ENCODE results near the gene LDLR. TPM values are rescaled to one million over a fixed set of nuclear protein-coding genes. Genes with fewer than 3 reads are reported as not detected.
A peak's percentile ranks its signal among the peaks of the same experiment; 100 is the strongest.
"Not testable (repeated sequence)": the region's sequence is repeated elsewhere in the genome, so short reads cannot be mapped to it uniquely, and the experiment has no call there.

The LDLR gene
- total RNA-seq, 2 donors from 2014 or later = 53.0 to 66.6 TPM

GRCh38 chr19:11093689-11094238, 4.5 kb downstream of the LDLR start:
- Mint-ChIP-seq H3K27ac (peak overlapping the region; percentile 98 to 99), H3K9me3 (peaks cover 5% of the 10 kb centered on the region in 2 donors), H3K36me3 (peaks cover 18 to 56% of the 10 kb centered on the region in 2 donors)
- no peak for ATAC-seq
- DNase-seq (ENCODE audit: low spot score in 2 of 2) = no peak

DNA sequence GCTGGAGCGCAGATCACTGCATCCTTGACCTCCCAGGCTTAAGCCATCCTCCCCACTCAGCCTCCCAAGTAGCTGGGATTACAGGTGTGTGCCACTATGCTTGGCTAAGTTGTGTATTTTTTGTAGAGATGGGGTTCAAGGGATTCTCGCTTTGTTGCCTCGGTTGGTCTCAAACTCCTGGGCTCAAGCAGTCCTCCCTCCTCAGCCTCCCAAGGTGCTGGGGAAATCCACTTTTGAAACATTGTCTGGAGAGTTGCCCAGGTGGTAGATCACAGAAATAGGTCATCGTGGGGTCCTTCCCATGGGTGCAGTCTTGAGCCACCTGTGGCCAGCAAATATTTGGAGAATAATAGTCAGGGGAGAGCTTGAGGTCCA, 5.2 kb downstream of the LDLR start:
- no peak for ATAC-seq
- peaks cover 14 to 59% of the 10 kb centered on the region in 2 donors for H3K36me3 Mint-ChIP-seq
- H3K9me3 Mint-ChIP-seq = peaks cover 5% of the 10 kb centered on the region in 2 donors

DNA sequence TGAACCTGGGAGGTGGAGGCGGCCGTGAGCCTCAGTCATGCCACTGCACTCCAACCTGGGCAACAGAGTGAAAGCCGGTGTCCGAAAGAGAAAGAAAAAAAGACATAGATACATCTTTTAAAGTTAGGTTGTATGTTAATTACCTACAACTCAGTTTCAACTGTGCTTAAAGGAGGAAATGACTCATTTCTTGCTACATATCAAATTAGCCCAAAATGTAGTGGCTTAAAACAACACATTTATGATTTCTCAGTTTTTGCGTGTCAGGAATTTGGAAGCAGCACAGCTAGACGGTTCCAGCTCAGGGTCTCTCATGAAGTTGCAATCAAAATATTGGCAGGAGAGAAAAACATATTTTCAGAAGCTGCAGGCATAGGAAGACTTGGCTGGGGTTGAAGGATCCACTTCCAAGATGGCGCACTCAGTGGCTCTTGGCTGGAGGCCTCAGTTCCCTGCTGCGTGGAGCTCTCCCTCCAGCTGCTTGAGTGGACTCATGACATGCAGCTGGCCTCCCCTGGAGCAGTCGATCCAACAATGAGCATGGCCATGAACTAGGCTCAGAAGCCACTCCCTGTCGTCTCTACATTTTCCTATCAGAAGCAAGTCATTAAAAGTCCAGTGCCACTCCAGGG, 7.1 kb downstream of the LDLR start:
- Mint-ChIP-seq H3K36me3 (peaks cover 20 to 63% of the 10 kb centered on the region in 2 donors), H3K27ac (peak overlapping the region; percentile 85 to 98), H3K9me3 (peaks cover 5% of the 10 kb centered on the region in 2 donors)
- ATAC-seq = peak; percentile 57 to 62
- peak in 1 of 2 donors; percentile 50 for DNase-seq (ENCODE audit: low spot score in 2 of 2)

More for the DNA sequence above, 5.2 kb downstream of the LDLR start:
- H3K27ac Mint-ChIP-seq = peak overlapping the region; percentile 85 to 98
- DNase-seq (ENCODE audit: low spot score in 2 of 2) = no peak

DNA sequence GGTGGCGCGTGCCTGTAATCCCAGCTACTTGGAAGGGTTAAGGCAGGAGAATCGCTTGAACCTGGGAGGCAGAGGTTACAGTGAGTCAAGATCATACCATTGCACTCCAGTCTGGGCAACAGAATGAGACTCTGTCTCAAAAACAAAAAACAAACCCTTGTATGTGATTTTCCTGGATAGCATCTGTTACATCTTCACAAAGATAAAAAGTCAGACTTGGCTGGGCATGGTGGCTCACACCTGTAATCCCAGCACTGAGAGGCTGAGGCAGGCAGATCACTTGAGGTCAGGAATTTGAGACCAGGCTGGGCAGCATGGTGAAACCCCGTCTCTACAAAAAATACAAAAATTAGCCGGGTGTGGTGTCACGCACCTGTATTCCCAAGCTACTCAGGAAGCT, 8.1 kb downstream of the LDLR start:
- not testable (repeated sequence) for H3K27ac Mint-ChIP-seq; DNase-seq (ENCODE audit: low spot score in 2 of 2); ATAC-seq; H3K9me3 Mint-ChIP-seq
- H3K36me3 Mint-ChIP-seq = peaks cover 21 to 62% of the 10 kb centered on the region in 2 donors

DNA sequence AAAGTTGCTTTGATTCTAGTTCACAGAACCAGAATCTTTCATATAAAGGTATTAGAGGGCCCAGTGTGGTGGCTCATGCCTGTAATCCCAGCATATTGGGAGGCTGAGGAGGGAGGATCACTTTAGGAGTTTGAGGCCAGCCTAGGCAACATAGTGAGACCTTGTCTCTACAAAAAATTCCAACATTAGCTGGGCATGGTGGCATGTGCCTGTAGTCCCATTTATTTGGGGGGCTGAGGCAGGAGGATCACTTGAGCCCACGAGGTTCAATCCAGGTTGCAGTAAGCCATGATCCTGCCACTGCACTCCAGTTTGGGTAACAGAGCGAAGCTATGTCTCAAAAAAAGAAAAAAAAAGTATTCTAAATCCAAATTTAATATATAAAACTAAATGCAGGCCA, 9.1 kb downstream of the LDLR start:
- no peak for DNase-seq (ENCODE audit: low spot score in 2 of 2)
- ATAC-seq = no peak
- Mint-ChIP-seq H3K27ac (peak overlapping the region in 1 of 2 donors; percentile 50), H3K36me3 (peaks cover 30 to 62% of the 10 kb centered on the region in 2 donors), H3K9me3 (peaks cover 5% of the 10 kb centered on the region in 2 donors)

GRCh38 chr19:11098861-11099260, 9.6 kb downstream of the LDLR start:
- Mint-ChIP-seq H3K36me3 (peaks cover 30 to 57% of the 10 kb centered on the region in 2 donors), H3K9me3 (peaks cover 5% of the 10 kb centered on the region in 2 donors), H3K27ac (no peak overlapping the region)
- no peak for DNase-seq (ENCODE audit: low spot score in 2 of 2)
- no peak for ATAC-seq

DNA sequence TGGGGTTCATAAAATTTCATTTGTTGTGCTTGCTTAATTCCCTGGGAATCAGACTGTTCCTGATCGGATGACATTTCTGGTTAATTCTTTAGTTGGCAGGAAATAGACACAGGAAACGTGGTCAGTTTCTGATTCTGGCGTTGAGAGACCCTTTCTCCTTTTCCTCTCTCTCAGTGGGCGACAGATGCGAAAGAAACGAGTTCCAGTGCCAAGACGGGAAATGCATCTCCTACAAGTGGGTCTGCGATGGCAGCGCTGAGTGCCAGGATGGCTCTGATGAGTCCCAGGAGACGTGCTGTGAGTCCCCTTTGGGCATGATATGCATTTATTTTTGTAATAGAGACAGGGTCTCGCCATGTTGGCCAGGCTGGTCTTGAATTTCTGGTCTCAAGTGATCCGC, 10.8 kb downstream of the LDLR start:
- Mint-ChIP-seq H3K27ac (peak overlapping the region in 1 of 2 donors; percentile 86), H3K9me3 (peaks cover 5% of the 10 kb centered on the region in 2 donors), H3K36me3 (peaks cover 23 to 49% of the 10 kb centered on the region in 2 donors)
- ATAC-seq (no peak), DNase-seq (ENCODE audit: low spot score in 2 of 2) (no peak)

DNA sequence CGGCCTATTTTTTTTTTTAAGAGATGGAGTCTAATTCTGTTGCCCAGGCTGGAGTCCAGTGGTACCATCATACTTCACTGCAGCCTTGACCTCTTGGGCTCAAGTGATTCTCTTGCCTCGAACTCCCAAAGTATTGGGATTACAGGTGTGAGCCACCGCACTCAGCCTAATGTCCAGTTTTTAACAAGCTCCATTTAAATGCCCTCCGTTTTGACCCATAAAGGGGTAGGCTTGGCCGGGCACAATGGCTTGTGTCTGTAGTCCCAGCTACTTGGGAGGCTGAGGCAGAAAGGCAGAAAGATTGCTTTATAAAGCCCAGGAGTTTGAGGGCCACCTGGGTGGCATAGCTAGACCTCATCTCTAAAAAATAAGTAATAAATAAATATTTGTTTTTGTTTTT, 11.8 kb downstream of the LDLR start:
- peaks cover 23 to 44% of the 10 kb centered on the region in 2 donors for H3K36me3 Mint-ChIP-seq

DNA sequence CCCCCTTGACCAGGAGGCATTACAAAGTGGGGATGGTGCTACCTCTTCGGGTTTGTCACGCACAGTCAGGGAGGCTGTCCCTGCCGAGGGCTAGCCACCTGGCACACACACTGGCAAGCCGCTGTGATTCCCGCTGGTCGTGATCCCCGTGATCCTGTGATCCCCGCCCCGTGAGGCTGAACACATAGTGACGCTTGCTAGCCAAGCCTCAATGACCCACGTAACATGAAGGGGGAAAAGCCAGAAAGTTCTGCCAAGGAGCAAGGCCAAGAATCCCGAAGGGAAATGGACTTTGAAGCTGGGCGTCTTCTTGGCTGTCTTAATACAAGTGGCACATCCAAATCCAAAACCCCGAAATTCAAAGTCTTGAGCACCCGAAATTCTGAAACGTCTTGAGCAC, 13.7 kb downstream of the LDLR start:
- Mint-ChIP-seq H3K27ac (no peak overlapping the region), H3K9me3 (no peaks in the 10 kb centered on the region), H3K36me3 (peaks cover 21 to 37% of the 10 kb centered on the region in 2 donors)
- DNase-seq (ENCODE audit: low spot score in 2 of 2) (no peak), ATAC-seq (peak in 1 of 2 donors; percentile 18)

More for the DNA sequence above, 11.8 kb downstream of the LDLR start:
- ATAC-seq = no peak
- DNase-seq (ENCODE audit: low spot score in 2 of 2) = no peak
- H3K9me3 Mint-ChIP-seq = peaks cover 5% of the 10 kb centered on the region in 2 donors
- H3K27ac Mint-ChIP-seq = no peak overlapping the region

DNA sequence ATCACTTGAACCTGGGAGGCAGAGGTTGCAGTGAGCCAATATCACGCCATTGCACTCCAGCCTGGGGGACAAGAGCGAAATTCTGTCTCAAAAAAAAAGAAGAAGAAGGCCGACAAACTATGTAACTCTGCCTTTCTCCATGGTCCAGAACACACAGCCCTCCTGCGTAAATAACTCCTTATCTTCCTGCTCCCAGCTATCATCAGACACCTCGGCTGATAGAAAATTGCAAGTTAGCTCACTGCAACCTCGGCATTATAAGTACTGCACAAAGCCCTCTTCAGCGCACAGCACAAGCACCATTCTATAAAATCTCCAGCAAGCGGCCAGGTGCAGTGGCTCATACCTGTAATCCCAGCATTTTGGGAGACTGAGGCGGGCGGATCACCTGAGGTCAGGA, 14.4 kb downstream of the LDLR start:
- DNase-seq (ENCODE audit: low spot score in 2 of 2); H3K27ac Mint-ChIP-seq; H3K9me3 Mint-ChIP-seq; ATAC-seq: not testable (repeated sequence)
- H3K36me3 Mint-ChIP-seq = peaks cover 21 to 37% of the 10 kb centered on the region in 2 donors

GRCh38 chr19:11105014-11105636, 15.9 kb downstream of the LDLR start:
- Mint-ChIP-seq H3K9me3 (no peaks in the 10 kb centered on the region), H3K36me3 (peaks cover 16 to 29% of the 10 kb centered on the region in 2 donors), H3K27ac (no peak overlapping the region)
- ATAC-seq (no peak), DNase-seq (ENCODE audit: low spot score in 2 of 2) (no peak)

DNA sequence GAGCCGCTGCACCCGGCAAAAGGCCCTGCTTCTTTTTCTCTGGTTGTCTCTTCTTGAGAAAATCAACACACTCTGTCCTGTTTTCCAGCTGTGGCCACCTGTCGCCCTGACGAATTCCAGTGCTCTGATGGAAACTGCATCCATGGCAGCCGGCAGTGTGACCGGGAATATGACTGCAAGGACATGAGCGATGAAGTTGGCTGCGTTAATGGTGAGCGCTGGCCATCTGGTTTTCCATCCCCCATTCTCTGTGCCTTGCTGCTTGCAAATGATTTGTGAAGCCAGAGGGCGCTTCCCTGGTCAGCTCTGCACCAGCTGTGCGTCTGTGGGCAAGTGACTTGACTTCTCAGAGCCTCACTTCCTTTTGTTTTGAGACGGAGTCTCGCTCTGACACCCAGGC, 17.2 kb downstream of the LDLR start:
- ATAC-seq (no peak), DNase-seq (ENCODE audit: low spot score in 2 of 2) (no peak)
- peak overlapping the region in 1 of 2 donors; percentile 37 for H3K27ac Mint-ChIP-seq
- H3K9me3 Mint-ChIP-seq = no peaks in the 10 kb centered on the region
- H3K36me3 Mint-ChIP-seq = peaks cover 14 to 25% of the 10 kb centered on the region in 2 donors

DNA sequence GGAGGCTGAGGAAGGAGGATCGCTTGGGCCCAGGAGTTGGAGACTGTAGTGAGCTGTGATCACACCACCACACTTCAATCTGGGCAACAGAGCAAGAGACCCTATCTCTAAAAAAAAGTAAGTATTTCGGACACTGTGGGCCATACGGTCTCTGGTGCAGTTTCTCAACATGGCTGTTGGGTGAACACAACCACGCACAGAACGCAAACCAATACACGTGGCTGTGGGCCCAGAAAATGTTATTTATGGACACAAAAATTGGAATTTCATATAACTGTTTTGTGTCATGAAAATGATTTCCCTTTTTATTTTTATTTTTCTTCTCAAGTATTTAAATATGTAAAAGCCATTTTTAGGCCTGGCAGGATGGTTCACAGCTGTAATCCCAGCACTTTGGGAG, 19.5 kb downstream of the LDLR start:
- ATAC-seq = no peak
- Mint-ChIP-seq H3K27ac (no peak overlapping the region), H3K9me3 (no peaks in the 10 kb centered on the region), H3K36me3 (peaks cover 13 to 18% of the 10 kb centered on the region in 2 donors)
- no peak for DNase-seq (ENCODE audit: low spot score in 2 of 2)

- ATAC-seq (peak in 1 of 2 donors; percentile 14), DNase-seq (ENCODE audit: low spot score in 2 of 2) (no peak)
- Mint-ChIP-seq H3K36me3 (peaks cover 16 to 29% of the 10 kb centered on the region in 2 donors), H3K27ac (no peak overlapping the region), H3K9me3 (no peaks in the 10 kb centered on the region)
These were observed 22.0 kb downstream of the LDLR start for GRCh38 chr19:11111117-11111770.

GRCh38 chr19:11111771-11112144, 22.5 kb downstream of the LDLR start:
- DNase-seq (ENCODE audit: low spot score in 2 of 2) (no peak), ATAC-seq (no peak)
- Mint-ChIP-seq H3K9me3 (no peaks in the 10 kb centered on the region), H3K36me3 (peaks cover 17 to 33% of the 10 kb centered on the region in 2 donors), H3K27ac (no peak overlapping the region)

DNA sequence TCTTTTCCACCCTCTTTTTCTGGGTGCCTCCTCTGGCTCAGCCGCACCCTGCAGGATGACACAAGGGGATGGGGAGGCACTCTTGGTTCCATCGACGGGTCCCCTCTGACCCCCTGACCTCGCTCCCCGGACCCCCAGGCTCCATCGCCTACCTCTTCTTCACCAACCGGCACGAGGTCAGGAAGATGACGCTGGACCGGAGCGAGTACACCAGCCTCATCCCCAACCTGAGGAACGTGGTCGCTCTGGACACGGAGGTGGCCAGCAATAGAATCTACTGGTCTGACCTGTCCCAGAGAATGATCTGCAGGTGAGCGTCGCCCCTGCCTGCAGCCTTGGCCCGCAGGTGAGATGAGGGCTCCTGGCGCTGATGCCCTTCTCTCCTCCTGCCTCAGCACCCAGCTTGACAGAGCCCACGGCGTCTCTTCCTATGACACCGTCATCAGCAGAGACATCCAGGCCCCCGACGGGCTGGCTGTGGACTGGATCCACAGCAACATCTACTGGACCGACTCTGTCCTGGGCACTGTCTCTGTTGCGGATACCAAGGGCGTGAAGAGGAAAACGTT, 24.0 kb downstream of the LDLR start:
- Mint-ChIP-seq H3K9me3 (no peaks in the 10 kb centered on the region), H3K27ac (peak overlapping the region in 1 of 2 donors; percentile 75), H3K36me3 (peaks cover 17 to 40% of the 10 kb centered on the region in 2 donors)
- ATAC-seq (no peak), DNase-seq (ENCODE audit: low spot score in 2 of 2) (no peak)

DNA sequence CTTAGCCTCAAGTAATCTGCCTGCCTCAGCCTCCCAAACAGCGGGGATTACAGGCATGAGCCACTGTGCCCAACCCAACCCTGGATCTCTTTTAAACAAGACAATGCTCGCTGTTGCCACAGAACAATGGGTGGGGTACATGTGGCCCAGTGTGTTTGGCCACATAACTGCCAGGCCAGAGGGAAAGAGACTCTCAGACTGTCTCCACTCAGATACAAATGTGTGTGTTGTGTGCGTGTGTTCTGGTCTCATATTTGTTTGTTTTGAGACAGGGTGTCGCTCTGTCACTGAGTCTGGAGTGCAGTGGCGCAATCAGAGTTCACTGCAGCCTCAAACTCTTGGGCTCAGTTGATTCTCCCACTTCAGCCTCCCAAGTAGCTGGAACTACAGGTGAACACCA, 25.8 kb downstream of the LDLR start:
- Mint-ChIP-seq H3K27ac (peak overlapping the region in 1 of 2 donors; percentile 39), H3K9me3 (no peaks in the 10 kb centered on the region), H3K36me3 (peaks cover 24 to 41% of the 10 kb centered on the region in 2 donors)
- DNase-seq (ENCODE audit: low spot score in 2 of 2) = no peak
- no peak for ATAC-seq
